Activated effector memory CD4-positive, alpha-beta T cell treated with Interleukin-2 at 50 U/mL for 16 hours (primary cell): ENCODE data around the gene GSX2.
"Not testable (repeated sequence)": the region's sequence is repeated elsewhere in the genome, so short reads cannot be mapped to it uniquely, and the experiment has no call there.

Experiments
- DNase-seq: peaks from one replicate; pipeline ENCODE4 v3.0.0-alpha.2; 2020

Gene GSX2

GRCh38 chr4:54107951-54108748 is 8.2 kb downstream of the GSX2 start:
- no peak for DNase-seq

- no peak for DNase-seq
Measured at GRCh38 chr4:54109241-54110018, 9.5 kb downstream of the GSX2 start.

- no peak for DNase-seq
Measured at GRCh38 chr4:54110019-54110416, 10.1 kb downstream of the GSX2 start.

- DNase-seq, result not testable (repeated sequence)
Measured at GRCh38 chr4:54113206-54113605, 13.2 kb downstream of the GSX2 start.

GRCh38 chr4:54116246-54116645 is 16.3 kb downstream of the GSX2 start:
- not testable (repeated sequence) for DNase-seq

GRCh38 chr4:54118850-54119589 is 19.1 kb downstream of the GSX2 start:
- no peak for DNase-seq

GRCh38 chr4:54120518-54120917 is 20.6 kb downstream of the GSX2 start:
- no peak for DNase-seq

- no peak for DNase-seq
Measured at GRCh38 chr4:54127660-54128059, 27.7 kb downstream of the GSX2 start.

- not testable (repeated sequence) for DNase-seq
Measured at GRCh38 chr4:54128694-54129093, 28.7 kb downstream of the GSX2 start.

- DNase-seq, result no peak
Measured at GRCh38 chr4:54139332-54139731, 39.4 kb downstream of the GSX2 start.

- no peak for DNase-seq
Measured at GRCh38 chr4:54140287-54140686, 40.3 kb downstream of the GSX2 start.

- no peak for DNase-seq
Measured at GRCh38 chr4:54144199-54144598, 44.2 kb downstream of the GSX2 start.

- DNase-seq, result no peak
Measured at GRCh38 chr4:54144661-54145171, 44.8 kb downstream of the GSX2 start.

GRCh38 chr4:54146139-54146538 is 46.2 kb downstream of the GSX2 start:
- no peak for DNase-seq

GRCh38 chr4:54149323-54149722 is 49.4 kb downstream of the GSX2 start:
- DNase-seq, result no peak
